Heart left ventricle (tissue), 13 donors: Measurements from ENCODE around the gene SCN11A.

Experiments
- CTCF ChIP-seq, 12 donors: fragments of 200-600 bp; sonication (generic) in 4 of 12; IDR thresholded peaks; one replicate each; pipeline versions ENCODE4 v1.5.0 to v1.8.0; 2018 to 2022; ENCODE audit warnings: antibody characterized with exemption in 12 of 12, mild to moderate bottlenecking in 5 of 12
- POLR2A ChIP-seq, 2 donors: fragments of 450-650 bp; IDR thresholded peaks; one replicate each; pipeline ENCODE4 v1.6.1; 2017; ENCODE audit warnings: antibody characterized with exemption in 2 of 2, mild to moderate bottlenecking in 2 of 2, moderate library complexity in 2 of 2
- donor health status: ischemic (EF 13 %, LVEDD 7.1; RV severe dilation, severe dysfunction).
- donor health status: DM: no; HTN: yes; CAD: no.
- donor health status: DM: no; HTN: no; CAD: no.
- donor health status: ischemic (EF 25% LVEDD 6.9; RV normal size, moderate dysfunction).
- donor health status: ischemic (EF 25% LVEDD 5.7; RV mildly dilated, moderate dysfunction).
- donor health status: ischemic (EF 35%, LVEDD 5.7; RV mildly dilated, moderate dysfunction).
- donor health status: nonischemic (EF 11% LVEDD 7.7; RV severe dilation, severe dysfunction).
- donor health status: DM: yes; HTN: yes; CAD: no.
- donor health status: PGD.
- donor health status: ischemic (EF 29% LVEDD 5.4; RV normal size, mild dysfunction).
- donor health status: nonischemic (EF 23%, LVEDD 6.1; RV moderate dilation, normal function).

GRCh38 chr3:39062180-39062579 is 10.4 kb upstream of the SCN11A start:
- TF ChIP-seq CTCF (IDR thresholded peaks at IDR 0.05), result no peak
- no peak for TF ChIP-seq POLR2A (IDR thresholded peaks at IDR 0.05)
